HepG2 (cell line): Measurements from ENCODE around the gene SAMD10. TPM values are rescaled to one million over a fixed set of nuclear protein-coding genes. Genes with fewer than 3 reads are reported as not detected.

ENCODE experiments used
- AGO2 ChIP-seq: fragments of 200-400 bp; formaldehyde crosslinking; optimal IDR thresholded peaks from 2 replicates; pipeline ENCODE3; 2017; ENCODE audit warnings: mild to moderate bottlenecking, low read depth, low read length, moderate library complexity
- ASH2L ChIP-seq: fragments of 300-600, 200-600 bp; sonication (generic); IDR thresholded peaks from 2 replicates; pipeline ENCODE4 v1.7.0; 2017; ENCODE audit warnings: low read depth, mild to moderate bottlenecking, moderate library complexity, mixed read lengths, low read length; ENCODE audit not compliant: insufficient read length
- ATM ChIP-seq: fragments of 450-650 bp; IDR thresholded peaks from 2 replicates; pipeline ENCODE4 v1.7.1; 2017; ENCODE audit warnings: mild to moderate bottlenecking, borderline replicate concordance
- BCL6 ChIP-seq: IDR thresholded peaks from 2 replicates; pipeline ENCODE4 v1.6.1; 2016; ENCODE audit warnings: missing genetic modification reagents, missing compliant biosample characterization
- EHMT2 ChIP-seq: fragments of 200-600 bp; sonication (generic); IDR thresholded peaks from 2 replicates; pipeline ENCODE4 v1.7.0; 2017; ENCODE audit warnings: antibody characterized with exemption, low read depth, low read length, borderline replicate concordance
- GABPB1 ChIP-seq: IDR thresholded peaks from 2 replicates; pipeline ENCODE4 v1.6.1; 2016; ENCODE audit warnings: mild to moderate bottlenecking, missing genetic modification reagents, moderate library complexity, missing compliant biosample characterization
- GPN1 ChIP-seq: sonication (generic); formaldehyde crosslinking; IDR thresholded peaks from 2 replicates; pipeline ENCODE4 v1.5.1; 2020; ENCODE audit warnings: missing genetic modification reagents, borderline replicate concordance
- HMG20B ChIP-seq: conservative IDR thresholded peaks from 2 replicates; pipeline ENCODE4 v1.6.1; 2016; ENCODE audit warnings: missing genetic modification reagents, missing compliant biosample characterization
- KDM4B ChIP-seq: sonication (generic); formaldehyde crosslinking; IDR thresholded peaks from 2 replicates; pipeline ENCODE4 v1.4.0; 2020; ENCODE audit warnings: missing genetic modification reagents
- KLF15 ChIP-seq: sonication (generic); formaldehyde crosslinking; IDR thresholded peaks from 2 replicates; pipeline ENCODE4 v1.8.1; 2023; ENCODE audit warnings: borderline replicate concordance, mild to moderate bottlenecking, inconsistent platforms, missing genetic modification reagents, mixed read lengths
- MEIS2 ChIP-seq: sonication (generic); formaldehyde crosslinking; IDR thresholded peaks from 2 replicates; pipeline ENCODE4 v1.9.0; 2021; ENCODE audit warnings: mild to moderate bottlenecking, missing genetic modification reagents
- MXI1 ChIP-seq: IDR thresholded peaks from 3 replicates; pipeline ENCODE4 v1.6.1; 2012; ENCODE audit warnings: low read depth, low read length, inconsistent platforms, borderline replicate concordance
- NFE2 ChIP-seq: sonication (generic); formaldehyde crosslinking; IDR thresholded peaks from 2 replicates; pipeline ENCODE4 v1.4.0; 2020; ENCODE audit warnings: missing genetic modification reagents
- NFRKB ChIP-seq: fragments of 450-650 bp; IDR thresholded peaks from 2 replicates; pipeline ENCODE4 v1.6.1; 2017
- PITX1 ChIP-seq: sonication (generic); formaldehyde crosslinking; IDR thresholded peaks from 2 replicates; pipeline ENCODE4 v1.5.1; 2020; ENCODE audit warnings: mild to moderate bottlenecking, missing genetic modification reagents
- RBFOX2 ChIP-seq: fragments of 200-400 bp; formaldehyde crosslinking; IDR thresholded peaks from 2 replicates; pipeline ENCODE4 v1.6.1; 2017; ENCODE audit warnings: low read depth, mild to moderate bottlenecking, low read length
- SMAD1 ChIP-seq: sonication (generic); formaldehyde crosslinking; IDR thresholded peaks from 2 replicates; pipeline ENCODE4 v1.4.0; 2020; ENCODE audit warnings: missing genetic modification reagents, low read depth, mild to moderate bottlenecking, borderline replicate concordance
- SNRNP70 ChIP-seq: fragments of 200-400 bp; formaldehyde crosslinking; IDR thresholded peaks from 2 replicates; pipeline ENCODE4 v1.6.1; 2017; ENCODE audit warnings: mild to moderate bottlenecking, low read depth, low read length, moderate library complexity
- SUZ12 ChIP-seq: fragments of 150-350 bp; IDR thresholded peaks from 2 replicates; pipeline ENCODE4 v1.6.1; 2014; ENCODE audit warnings: low read depth, low read length
- TEAD2 ChIP-seq: sonication (generic); formaldehyde crosslinking; IDR thresholded peaks from 2 replicates; pipeline ENCODE4 v1.9.0; 2021; ENCODE audit warnings: missing genetic modification reagents
- XBP1 ChIP-seq: sonication (generic); formaldehyde crosslinking; IDR thresholded peaks from 2 replicates; pipeline ENCODE4 v1.5.0; 2020; ENCODE audit warnings: missing genetic modification reagents
- ZNF619 ChIP-seq: sonication (generic); formaldehyde crosslinking; IDR thresholded peaks from 2 replicates; pipeline ENCODE4 v1.4.0; 2020; ENCODE audit warnings: mild to moderate bottlenecking, missing genetic modification reagents
- ZNF776 ChIP-seq: sonication (generic); formaldehyde crosslinking; IDR thresholded peaks from 2 replicates; pipeline ENCODE4 v1.4.0; 2020; ENCODE audit warnings: mild to moderate bottlenecking, missing genetic modification reagents
- ZNF841 ChIP-seq: sonication (generic); formaldehyde crosslinking; IDR thresholded peaks from 2 replicates; pipeline ENCODE4 v1.8.1; 2023; ENCODE audit warnings: missing genetic modification reagents, borderline replicate concordance
- ZSCAN9 ChIP-seq: IDR thresholded peaks from 2 replicates; pipeline ENCODE4 v1.6.1; 2016; ENCODE audit warnings: borderline replicate concordance
- polyA plus RNA-seq, 8 experiments: library from polyadenylated mRNA; depleted of rRNA in 3 of 8; stranded (reverse) in 7 of 8; unstranded in 1 of 8; fragments of >200 nt; fragmentation: Illumina TruSeq in 4 of 8; extraction: Trizol in 4 of 8; gene quantifications; 2 replicates each; pipeline versions ENCODE4 v1.2.1 to v1.2.3, GENCODE V29; 2011 to 2016; ENCODE audit warnings: low read depth in 4 of 8, missing spikeins in 1 of 8, mixed read lengths in 1 of 8; ENCODE audit not compliant: insufficient read depth in 1 of 8
- total RNA-seq, 5 experiments: library from RNA; depleted of rRNA; stranded (reverse); fragments of >200 nt; fragmentation: Illumina TruSeq; extraction: Trizol; gene quantifications; 2 replicates each; pipeline ENCODE4 v1.2.3, GENCODE V29; 2016; ENCODE audit warnings: low read depth in 1 of 5
- TF ChIP-seq, protein P1 (sequence below): sonication (generic); formaldehyde crosslinking; conservative IDR thresholded peaks from 2 replicates; pipeline ENCODE4 v1.4.0; 2020; ENCODE audit warnings: missing genetic modification reagents
- TF ChIP-seq, protein P2 (sequence below): sonication (generic); formaldehyde crosslinking; IDR thresholded peaks from 2 replicates; pipeline ENCODE4 v1.5.0; 2020; ENCODE audit warnings: missing genetic modification reagents
- TF ChIP-seq, protein P3 (sequence below): sonication (generic); formaldehyde crosslinking; IDR thresholded peaks from 2 replicates; pipeline ENCODE4 v1.4.0; 2020; ENCODE audit warnings: missing genetic modification reagents

Gene SAMD10
- total and polyA plus RNA-seq, 2 of the 13 experiments (the other 11 are each of a cell fraction or from before 2014, with no cell fraction given): 6.1 to 11.0 TPM

DNA sequence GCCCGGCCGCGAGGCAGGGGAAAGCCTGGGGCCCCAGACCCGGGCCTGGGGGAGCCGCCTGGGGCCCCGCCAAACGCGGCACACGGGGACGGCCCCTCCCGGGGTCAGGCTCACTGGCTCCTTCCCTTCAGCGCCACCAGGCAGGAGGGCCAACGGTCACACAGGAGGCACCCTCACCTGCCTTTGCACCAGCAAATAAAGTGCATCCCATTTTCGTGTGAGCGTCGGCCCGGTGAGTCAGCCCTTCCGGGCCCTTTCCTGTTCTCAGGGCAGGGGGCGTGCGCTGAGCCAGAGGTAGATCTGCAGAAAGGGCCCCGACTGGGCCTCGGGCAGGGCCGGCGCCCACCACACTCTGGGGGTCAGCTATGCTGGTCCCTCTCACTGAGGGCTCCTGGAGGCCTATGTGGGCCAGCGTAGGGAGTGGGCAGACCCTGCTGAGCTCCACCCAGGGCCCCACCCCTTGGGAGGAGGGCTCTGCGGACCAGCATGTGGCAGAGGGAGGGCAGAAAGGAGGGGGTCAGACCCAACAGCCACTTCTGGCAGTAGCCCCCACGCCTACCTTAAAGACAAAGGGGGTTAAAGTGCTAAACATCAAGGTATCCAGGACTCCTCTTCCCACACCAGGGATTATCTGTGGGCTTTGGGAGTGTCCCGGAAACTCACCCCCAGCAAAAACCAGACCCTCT, 22.3 kb downstream of the SAMD10 start (continued):
- TF ChIP-seq, protein P1, sequence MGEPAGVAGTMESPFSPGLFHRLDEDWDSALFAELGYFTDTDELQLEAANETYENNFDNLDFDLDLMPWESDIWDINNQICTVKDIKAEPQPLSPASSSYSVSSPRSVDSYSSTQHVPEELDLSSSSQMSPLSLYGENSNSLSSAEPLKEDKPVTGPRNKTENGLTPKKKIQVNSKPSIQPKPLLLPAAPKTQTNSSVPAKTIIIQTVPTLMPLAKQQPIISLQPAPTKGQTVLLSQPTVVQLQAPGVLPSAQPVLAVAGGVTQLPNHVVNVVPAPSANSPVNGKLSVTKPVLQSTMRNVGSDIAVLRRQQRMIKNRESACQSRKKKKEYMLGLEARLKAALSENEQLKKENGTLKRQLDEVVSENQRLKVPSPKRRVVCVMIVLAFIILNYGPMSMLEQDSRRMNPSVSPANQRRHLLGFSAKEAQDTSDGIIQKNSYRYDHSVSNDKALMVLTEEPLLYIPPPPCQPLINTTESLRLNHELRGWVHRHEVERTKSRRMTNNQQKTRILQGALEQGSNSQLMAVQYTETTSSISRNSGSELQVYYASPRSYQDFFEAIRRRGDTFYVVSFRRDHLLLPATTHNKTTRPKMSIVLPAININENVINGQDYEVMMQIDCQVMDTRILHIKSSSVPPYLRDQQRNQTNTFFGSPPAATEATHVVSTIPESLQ: no peak
- peak; percentile 19; the same call in 1 of the 2 replicates for TF ChIP-seq MEIS2
- no peak for TF ChIP-seq KDM4B (CRISPR knock-in tag)
- no peak for TF ChIP-seq EHMT2
- TF ChIP-seq PITX1 (CRISPR knock-in tag): peak; percentile 54
- TF ChIP-seq ASH2L: no peak
- TF ChIP-seq NFRKB: no peak
- no peak for TF ChIP-seq ZNF841 (CRISPR knock-in tag)
- no peak for TF ChIP-seq KLF15 (CRISPR knock-in tag)
- TF ChIP-seq NFE2 (CRISPR knock-in tag): peak; percentile 54; the same call in 1 of the 2 replicates
- TF ChIP-seq SNRNP70: no peak
- TF ChIP-seq, protein P2, sequence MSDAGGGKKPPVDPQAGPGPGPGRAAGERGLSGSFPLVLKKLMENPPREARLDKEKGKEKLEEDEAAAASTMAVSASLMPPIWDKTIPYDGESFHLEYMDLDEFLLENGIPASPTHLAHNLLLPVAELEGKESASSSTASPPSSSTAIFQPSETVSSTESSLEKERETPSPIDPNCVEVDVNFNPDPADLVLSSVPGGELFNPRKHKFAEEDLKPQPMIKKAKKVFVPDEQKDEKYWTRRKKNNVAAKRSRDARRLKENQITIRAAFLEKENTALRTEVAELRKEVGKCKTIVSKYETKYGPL (CRISPR knock-in tag): no peak
- TF ChIP-seq, protein P3, sequence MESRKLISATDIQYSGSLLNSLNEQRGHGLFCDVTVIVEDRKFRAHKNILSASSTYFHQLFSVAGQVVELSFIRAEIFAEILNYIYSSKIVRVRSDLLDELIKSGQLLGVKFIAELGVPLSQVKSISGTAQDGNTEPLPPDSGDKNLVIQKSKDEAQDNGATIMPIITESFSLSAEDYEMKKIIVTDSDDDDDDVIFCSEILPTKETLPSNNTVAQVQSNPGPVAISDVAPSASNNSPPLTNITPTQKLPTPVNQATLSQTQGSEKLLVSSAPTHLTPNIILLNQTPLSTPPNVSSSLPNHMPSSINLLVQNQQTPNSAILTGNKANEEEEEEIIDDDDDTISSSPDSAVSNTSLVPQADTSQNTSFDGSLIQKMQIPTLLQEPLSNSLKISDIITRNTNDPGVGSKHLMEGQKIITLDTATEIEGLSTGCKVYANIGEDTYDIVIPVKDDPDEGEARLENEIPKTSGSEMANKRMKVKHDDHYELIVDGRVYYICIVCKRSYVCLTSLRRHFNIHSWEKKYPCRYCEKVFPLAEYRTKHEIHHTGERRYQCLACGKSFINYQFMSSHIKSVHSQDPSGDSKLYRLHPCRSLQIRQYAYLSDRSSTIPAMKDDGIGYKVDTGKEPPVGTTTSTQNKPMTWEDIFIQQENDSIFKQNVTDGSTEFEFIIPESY (CRISPR knock-in tag): no peak
- no peak for TF ChIP-seq XBP1 (CRISPR knock-in tag)
- TF ChIP-seq GPN1: no peak
- TF ChIP-seq AGO2: peak; percentile 99
- peak; percentile 92; the same call in 1 of the 2 replicates for TF ChIP-seq ZSCAN9
- TF ChIP-seq BCL6 (CRISPR knock-in tag): no peak; the same call in 1 of the 2 replicates
- TF ChIP-seq GABPB1 (CRISPR knock-in tag): no peak
- TF ChIP-seq SUZ12: no peak
- peak; percentile 79 for TF ChIP-seq RBFOX2
- TF ChIP-seq HMG20B (CRISPR knock-in tag): no peak
- no peak for TF ChIP-seq ZNF619
- TF ChIP-seq TEAD2 (CRISPR knock-in tag): no peak
- peak; percentile 72; the same call in 1 of the 3 replicates for TF ChIP-seq MXI1
- peak; percentile 79; the same call in 1 of the 2 replicates for TF ChIP-seq ZNF776 (CRISPR knock-in tag)
- no peak for TF ChIP-seq ATM
- TF ChIP-seq SMAD1: peak; percentile 56; the same call in 1 of the 2 replicates
